Colonic mucosa (tissue), 4 donors: ENCODE results near the gene DNM3. TPM values are rescaled to one million over a fixed set of nuclear protein-coding genes. Genes with fewer than 3 reads are reported as not detected.

ENCODE experiments used
- DNase-seq: peaks from one replicate; pipeline ENCODE4 v3.0.0-alpha.2; 2020
- H3K27ac ChIP-seq: fragments of 200-600 bp; one replicate; pipeline ENCODE4 v1.8.0; 2021
- H3K27me3 ChIP-seq: fragments of 200-600 bp; one replicate; pipeline ENCODE4 v1.8.0; 2021
- H3K36me3 ChIP-seq: fragments of 200-600 bp; one replicate; pipeline ENCODE4 v1.8.0; 2021
- H3K4me1 ChIP-seq: fragments of 200-600 bp; one replicate; pipeline ENCODE4 v1.8.0; 2021; ENCODE audit warnings: mild to moderate bottlenecking
- H3K4me3 ChIP-seq: fragments of 200-600 bp; one replicate; pipeline ENCODE4 v1.8.0; 2021
- H3K9ac ChIP-seq, 2 donors: one replicate each; pipeline ENCODE4 v1.7.0; 2013; ENCODE audit warnings: control low read depth in 2 of 2, low read depth in 2 of 2, low read length in 2 of 2
- H3K9me3 ChIP-seq: fragments of 200-600 bp; one replicate; pipeline ENCODE4 v1.8.0; 2021
- CTCF ChIP-seq: fragments of 200-600 bp; IDR thresholded peaks from one replicate; pipeline ENCODE4 v1.8.0; 2022; ENCODE audit warnings: antibody characterized with exemption, mild to moderate bottlenecking
- intact Hi-C: fragments of 100-400 bp; cut with DNase I; formaldehyde crosslinking; loops from one replicate; pipeline ENCODE4 v1.14.1; 2022
- total RNA-seq, 2 donors: library from RNA; stranded (reverse); fragmentation: NEBNext Ultra II Directional in 1 of 2; extraction: Animal tissue kit (Norgen Biotek cat#: 25700) in 1 of 2; gene quantifications; one replicate each; pipeline ENCODE4 v1.2.1, GENCODE V29; 2021
- donor health status: healthy.
- donor health status: DM: no; HTN: no; CAD: no.
- donor health status: DM: no; HTN: no; CAD: no.

DNM3 gene
- total RNA-seq, 2 donors from 2014 or later = 1.7 to 2.6 TPM

- no peak for TF ChIP-seq CTCF
- DNase-seq = no peak
- Histone ChIP-seq H3K9me3 (no peaks in the 10 kb centered on the region), H3K27me3 (no peaks in the 10 kb centered on the region), H3K4me3 (no peak overlapping the region), H3K27ac (no peak overlapping the region), H3K9ac (no peak overlapping the region), H3K4me1 (no peaks in the 10 kb centered on the region), H3K36me3 (no peaks in the 10 kb centered on the region)
- intact Hi-C loops = no loop called here
These were observed 365.0 kb downstream of the DNM3 start for GRCh38 chr1:172206256-172206655.

GRCh38 chr1:172208635-172209034 lies 367.3 kb downstream of the DNM3 start:
- no peaks in the 10 kb centered on the region for H3K9me3 ChIP-seq
- H3K27ac ChIP-seq = no peak overlapping the region
- intact Hi-C loops = no loop called here
- no peaks in the 10 kb centered on the region for H3K27me3 ChIP-seq
- DNase-seq = no peak
- H3K4me1 ChIP-seq = no peaks in the 10 kb centered on the region
- H3K36me3 ChIP-seq = no peaks in the 10 kb centered on the region
- TF ChIP-seq CTCF = no peak
- H3K9ac ChIP-seq = no peak overlapping the region
- H3K4me3 ChIP-seq = no peak overlapping the region

- no peak overlapping the region for H3K27ac ChIP-seq
- H3K9me3 ChIP-seq = no peaks in the 10 kb centered on the region
- H3K9ac ChIP-seq = no peak overlapping the region
- no peaks in the 10 kb centered on the region for H3K4me1 ChIP-seq
- no peak for TF ChIP-seq CTCF
- no peaks in the 10 kb centered on the region for H3K27me3 ChIP-seq
- H3K4me3 ChIP-seq = no peak overlapping the region
- H3K36me3 ChIP-seq = no peaks in the 10 kb centered on the region
- DNase-seq = no peak
- intact Hi-C loops = no loop called here
These were observed 369.9 kb downstream of the DNM3 start for GRCh38 chr1:172211221-172211620.

GRCh38 chr1:172212124-172212523 lies 370.8 kb downstream of the DNM3 start:
- intact Hi-C loops = no loop called here
- Histone ChIP-seq H3K27ac (no peak overlapping the region), H3K9me3 (no peaks in the 10 kb centered on the region), H3K36me3 (no peaks in the 10 kb centered on the region), H3K27me3 (no peaks in the 10 kb centered on the region), H3K4me1 (no peaks in the 10 kb centered on the region), H3K4me3 (no peak overlapping the region), H3K9ac (no peak overlapping the region)
- TF ChIP-seq CTCF = no peak
- DNase-seq = no peak

GRCh38 chr1:172215006-172215405 lies 373.7 kb downstream of the DNM3 start:
- H3K4me3 ChIP-seq = no peak overlapping the region

More at GRCh38 chr1:172215006-172215405, 373.7 kb downstream of the DNM3 start:
- intact Hi-C loops = no loop called here
- H3K9ac ChIP-seq = no peak overlapping the region
- no peaks in the 10 kb centered on the region for H3K27me3 ChIP-seq
- H3K27ac ChIP-seq = no peak overlapping the region
- no peaks in the 10 kb centered on the region for H3K4me1 ChIP-seq
- H3K36me3 ChIP-seq = no peaks in the 10 kb centered on the region
- no peaks in the 10 kb centered on the region for H3K9me3 ChIP-seq
- no peak for TF ChIP-seq CTCF
- no peak for DNase-seq
